H9 (cell line): Measurements from ENCODE around the gene NFIX. TPM values are rescaled to one million over a fixed set of nuclear protein-coding genes. Genes with fewer than 3 reads are reported as not detected.

Source experiments
- DNase-seq: peaks from one replicate; pipeline ENCODE4 v3.0.0-alpha.2; 2017
- H2AFZ ChIP-seq: one replicate; pipeline ENCODE4 v1.6.1; 2013; ENCODE audit warnings: mild to moderate bottlenecking, low read length, control low read depth, moderate library complexity
- H2AK5ac ChIP-seq: 2 replicates; pipeline ENCODE4 v1.6.1; 2013; ENCODE audit warnings: low read length, control low read depth, mixed read lengths; ENCODE audit not compliant: insufficient read length
- H2BK120ac ChIP-seq: one replicate; pipeline ENCODE4 v1.6.1; 2013; ENCODE audit warnings: low read depth, mild to moderate bottlenecking, low read length, control low read depth, inconsistent platforms; ENCODE audit not compliant: poor library complexity, severe bottlenecking
- H2BK12ac ChIP-seq: 2 replicates; pipeline ENCODE4 v1.6.1; 2013; ENCODE audit warnings: low read length, control low read depth, mixed read lengths, low read depth; ENCODE audit not compliant: insufficient read length
- H2BK15ac ChIP-seq: 2 replicates; pipeline ENCODE4 v1.6.1; 2013; ENCODE audit warnings: low read depth, low read length, control low read depth
- H2BK20ac ChIP-seq: one replicate; pipeline ENCODE4 v1.6.1; 2013; ENCODE audit warnings: low read depth, mild to moderate bottlenecking, low read length, control low read depth, inconsistent platforms; ENCODE audit not compliant: poor library complexity, severe bottlenecking
- H2BK5ac ChIP-seq: 2 replicates; pipeline ENCODE4 v1.6.1; 2013; ENCODE audit warnings: low read length, control low read depth, mixed read lengths; ENCODE audit not compliant: insufficient read length
- H3K14ac ChIP-seq: 2 replicates; pipeline ENCODE4 v1.6.1; 2013; ENCODE audit warnings: low read length, control low read depth; ENCODE audit not compliant: insufficient read depth
- H3K18ac ChIP-seq: 2 replicates; pipeline ENCODE4 v1.6.1; 2013; ENCODE audit warnings: low read depth, mild to moderate bottlenecking, mixed read lengths, low read length, control low read depth; ENCODE audit not compliant: insufficient read length
- H3K23ac ChIP-seq: 2 replicates; pipeline ENCODE4 v1.6.1; 2013; ENCODE audit warnings: low read length, control low read depth, mixed read lengths, low read depth; ENCODE audit not compliant: insufficient read length
- H3K23me2 ChIP-seq: 2 replicates; pipeline ENCODE4 v1.6.1; 2013; ENCODE audit warnings: low read depth, mild to moderate bottlenecking, mixed read lengths, low read length, control low read depth; ENCODE audit not compliant: insufficient read length, poor library complexity, severe bottlenecking
- H3K27ac ChIP-seq: 2 replicates; pipeline ENCODE4 v1.5.1; 2013; ENCODE audit warnings: low read length, control low read depth, mixed read lengths, low read depth; ENCODE audit not compliant: insufficient read length
- H3K27me3 ChIP-seq: 2 replicates; pipeline ENCODE4 v1.6.1; 2013; ENCODE audit warnings: low read length, control low read depth, inconsistent platforms; ENCODE audit not compliant: insufficient read depth
- H3K4ac ChIP-seq: 2 replicates; pipeline ENCODE4 v1.6.1; 2013; ENCODE audit warnings: low read depth, mild to moderate bottlenecking, control low read depth, inconsistent platforms, low read length, moderate library complexity
- H3K4me1 ChIP-seq: 2 replicates; pipeline ENCODE4 v1.6.1; 2013; ENCODE audit warnings: low read length, control low read depth, inconsistent platforms; ENCODE audit not compliant: insufficient read depth
- H3K4me2 ChIP-seq: 2 replicates; pipeline ENCODE4 v1.6.1; 2013; ENCODE audit warnings: low read length, control low read depth, mixed read lengths; ENCODE audit not compliant: insufficient read length, insufficient read depth
- H3K56ac ChIP-seq: 2 replicates; pipeline ENCODE4 v1.6.1; 2013; ENCODE audit warnings: low read depth, mild to moderate bottlenecking, mixed read lengths, low read length, control low read depth; ENCODE audit not compliant: insufficient read length
- H3K79me1 ChIP-seq: 2 replicates; pipeline ENCODE4 v1.6.1; 2013; ENCODE audit warnings: low read depth, mild to moderate bottlenecking, moderate library complexity, low read length, control low read depth, inconsistent platforms; ENCODE audit not compliant: insufficient read depth, poor library complexity, severe bottlenecking
- H3K79me2 ChIP-seq: 2 replicates; pipeline ENCODE4 v1.6.1; 2013; ENCODE audit warnings: low read length, control low read depth, inconsistent platforms; ENCODE audit not compliant: insufficient read depth
- H3K9ac ChIP-seq: 2 replicates; pipeline ENCODE4 v1.6.1; 2013; ENCODE audit warnings: low read length, control low read depth, mixed read lengths; ENCODE audit not compliant: insufficient read length; ENCODE audit errors: extremely low read depth
- H3K9me3 ChIP-seq: one replicate; pipeline ENCODE4 v1.6.1; 2013; ENCODE audit warnings: low read depth, low read length, inconsistent platforms; ENCODE audit not compliant: control insufficient read depth
- H3T11ph ChIP-seq: one replicate; pipeline ENCODE4 v1.6.1; 2013; ENCODE audit warnings: mild to moderate bottlenecking, low read length, control low read depth, inconsistent platforms
- H4K20me1 ChIP-seq: one replicate; pipeline ENCODE4 v1.6.1; 2013; ENCODE audit not compliant: control insufficient read depth, insufficient read length, insufficient read depth
- H4K5ac ChIP-seq: 2 replicates; pipeline ENCODE4 v1.6.1; 2013; ENCODE audit warnings: low read depth, mild to moderate bottlenecking, mixed read lengths, low read length, control low read depth; ENCODE audit not compliant: insufficient read length
- H4K8ac ChIP-seq: replicated peaks from 2 replicates; pipeline ENCODE4 v1.6.1; 2013; ENCODE audit warnings: low read length, control low read depth, mixed read lengths, low read depth; ENCODE audit not compliant: insufficient read length
- H4K91ac ChIP-seq: 2 replicates; pipeline ENCODE4 v1.6.1; 2013; ENCODE audit warnings: low read depth, mild to moderate bottlenecking, moderate library complexity, mixed read lengths, low read length, control low read depth; ENCODE audit not compliant: insufficient read length
- H3K27ac Mint-ChIP-seq, 3 experiments: 2 replicates in 2 of 3; 3 replicates in 1 of 3; pipeline ENCODE4 v1.8.0; 2020 to 2021; ENCODE audit warnings: mixed read lengths in 3 of 3, mild to moderate bottlenecking in 1 of 3, moderate library complexity in 1 of 3
- H3K27me3 Mint-ChIP-seq: 2 replicates; pipeline ENCODE4 v1.8.0; 2021; ENCODE audit warnings: low read depth, mild to moderate bottlenecking, moderate library complexity, mixed read lengths
- H3K36me3 Mint-ChIP-seq, 3 experiments: 2 replicates in 2 of 3; 3 replicates in 1 of 3; pipeline ENCODE4 v1.8.0; 2020 to 2021; ENCODE audit warnings: low read depth in 3 of 3, mixed read lengths in 3 of 3; ENCODE audit not compliant: insufficient read depth in 1 of 3
- H3K4me1 Mint-ChIP-seq, 2 experiments: 2 replicates each; pipeline ENCODE4 v1.8.0; 2020; ENCODE audit warnings: mixed read lengths in 2 of 2
- H3K4me3 Mint-ChIP-seq, 2 experiments: 2 replicates in 1 of 2; 3 replicates in 1 of 2; pipeline ENCODE4 v1.8.0; 2020 to 2021; ENCODE audit warnings: mild to moderate bottlenecking in 2 of 2, mixed read lengths in 2 of 2, moderate library complexity in 1 of 2
- H3K9me3 Mint-ChIP-seq, 2 experiments: 2 replicates in 1 of 2; 3 replicates in 1 of 2; pipeline ENCODE4 v1.8.0; 2020; ENCODE audit warnings: mild to moderate bottlenecking in 2 of 2, mixed read lengths in 2 of 2, moderate library complexity in 1 of 2
- WGBS: extraction: QIAGEN DNeasy Blood & Tissue Kit; methylation state at CpG from one replicate; pipeline ENCODE4 v1.1.7; 2013; ENCODE audit warnings: missing lambda C conversion rate, low lambda C conversion rate, mixed read lengths; ENCODE audit not compliant: insufficient read length; ENCODE audit errors: extremely low coverage; 5-methylcytosine and 5-hydroxymethylcytosine counted together
- total RNA-seq: library from RNA; stranded (reverse); gene quantifications from 2 replicates; pipeline ENCODE4 v1.2.1, GENCODE V29; 2021
- TF ChIP-seq, protein P1 (sequence below): fragments of 200-600 bp; sonication (generic); conservative IDR thresholded peaks from 3 replicates; pipeline ENCODE4 v1.8.0; 2021; ENCODE audit warnings: antibody characterized with exemption, mild to moderate bottlenecking

Gene NFIX
- total RNA-seq, 1 experiment from 2014 or later: 0.31 TPM

DNA sequence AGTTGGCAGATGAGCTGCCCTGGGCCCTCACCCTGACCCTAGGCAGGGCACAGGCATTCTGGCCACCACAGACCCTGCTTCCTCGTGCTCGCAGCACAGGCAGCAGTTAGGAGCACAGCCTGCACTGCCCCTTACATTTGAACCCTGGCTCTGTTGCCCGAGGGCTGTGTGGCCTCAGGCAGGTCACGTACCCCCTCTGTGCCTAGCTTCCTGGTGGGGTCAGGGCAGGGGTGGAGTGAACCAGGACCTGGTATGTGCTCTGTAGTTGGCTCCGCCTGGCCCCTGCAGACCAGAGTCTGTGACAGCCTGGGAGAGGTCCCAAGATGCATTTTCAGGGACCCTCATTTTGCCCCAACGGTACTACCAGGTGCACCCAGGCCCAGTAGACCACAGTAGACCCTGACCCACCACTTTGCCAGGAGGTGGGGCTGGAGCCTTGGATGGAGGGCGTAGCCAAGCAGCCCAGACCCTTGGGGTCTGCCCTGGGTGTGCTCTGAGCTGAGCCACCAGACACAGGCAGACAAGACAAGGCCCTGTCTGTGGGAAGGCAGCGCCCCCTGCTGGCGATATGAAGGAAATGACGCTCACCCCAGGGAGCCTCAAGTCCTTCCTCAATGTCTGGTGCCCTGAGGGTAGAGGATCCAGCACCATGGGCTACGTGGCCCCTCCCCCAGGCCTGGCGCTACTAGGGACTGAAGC, 98.3 kb downstream of the NFIX start:
- no peaks in the 10 kb centered on the region for H3K79me2 ChIP-seq
- no peak overlapping the region for H2BK20ac ChIP-seq
- TF ChIP-seq, protein P1, sequence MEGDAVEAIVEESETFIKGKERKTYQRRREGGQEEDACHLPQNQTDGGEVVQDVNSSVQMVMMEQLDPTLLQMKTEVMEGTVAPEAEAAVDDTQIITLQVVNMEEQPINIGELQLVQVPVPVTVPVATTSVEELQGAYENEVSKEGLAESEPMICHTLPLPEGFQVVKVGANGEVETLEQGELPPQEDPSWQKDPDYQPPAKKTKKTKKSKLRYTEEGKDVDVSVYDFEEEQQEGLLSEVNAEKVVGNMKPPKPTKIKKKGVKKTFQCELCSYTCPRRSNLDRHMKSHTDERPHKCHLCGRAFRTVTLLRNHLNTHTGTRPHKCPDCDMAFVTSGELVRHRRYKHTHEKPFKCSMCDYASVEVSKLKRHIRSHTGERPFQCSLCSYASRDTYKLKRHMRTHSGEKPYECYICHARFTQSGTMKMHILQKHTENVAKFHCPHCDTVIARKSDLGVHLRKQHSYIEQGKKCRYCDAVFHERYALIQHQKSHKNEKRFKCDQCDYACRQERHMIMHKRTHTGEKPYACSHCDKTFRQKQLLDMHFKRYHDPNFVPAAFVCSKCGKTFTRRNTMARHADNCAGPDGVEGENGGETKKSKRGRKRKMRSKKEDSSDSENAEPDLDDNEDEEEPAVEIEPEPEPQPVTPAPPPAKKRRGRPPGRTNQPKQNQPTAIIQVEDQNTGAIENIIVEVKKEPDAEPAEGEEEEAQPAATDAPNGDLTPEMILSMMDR: peak; percentile 98
- WGBS: no CpG with 5 or more reads among the region's 12 CpGs
- peaks cover 0 to 3% of the 10 kb centered on the region in 2 experiments; a peak in 1 of 5 replicates for H3K9me3 Mint-ChIP-seq
- no peak overlapping the region for H2BK5ac ChIP-seq
- H3K56ac ChIP-seq: no peak overlapping the region
- no peak overlapping the region for H3K9ac ChIP-seq
- H3K79me1 ChIP-seq: no peaks in the 10 kb centered on the region
- no peak overlapping the region for H3K23ac ChIP-seq
- no peak overlapping the region for H3K27ac ChIP-seq
- H3K4me1 ChIP-seq: 0 out of 2 replicates have a peak, but pooled peaks cover 2% of the 10 kb centered on the region
- H3K36me3 Mint-ChIP-seq: no peaks in the 10 kb centered on the region
- no peak overlapping the region for H2BK15ac ChIP-seq
- H2AFZ ChIP-seq: no peak overlapping the region
- no peak overlapping the region for H3K27ac Mint-ChIP-seq
- H3K4me2 ChIP-seq: no peak overlapping the region
- no peak overlapping the region for H4K8ac ChIP-seq
- H3K9me3 ChIP-seq: no peaks in the 10 kb centered on the region
- H3K14ac ChIP-seq: no peak overlapping the region
- no peak overlapping the region for H3K4ac ChIP-seq
- no peak overlapping the region for H3K18ac ChIP-seq
- H2BK120ac ChIP-seq: no peak overlapping the region
- H2AK5ac ChIP-seq: no peak overlapping the region
- H2BK12ac ChIP-seq: no peak overlapping the region
- peaks cover 74% of the 10 kb centered on the region for H3K27me3 Mint-ChIP-seq
- H3T11ph ChIP-seq: no peak overlapping the region
- peaks cover 31 to 49% of the 10 kb centered on the region in 2 experiments for H3K4me1 Mint-ChIP-seq
- DNase-seq: peak; percentile 90
- H3K4me3 Mint-ChIP-seq: no peak overlapping the region
- no peak overlapping the region for H4K91ac ChIP-seq
- H4K20me1 ChIP-seq: no peaks in the 10 kb centered on the region
- H4K5ac ChIP-seq: no peak overlapping the region
- H3K23me2 ChIP-seq: peaks cover 9% of the 10 kb centered on the region
- peaks cover 20% of the 10 kb centered on the region; the same call in 1 of the 2 replicates for H3K27me3 ChIP-seq
